ENCODE data around the gene CBX4. TPM values are rescaled to one million over a fixed set of nuclear protein-coding genes. Genes with fewer than 3 reads are reported as not detected.

Gene CBX4
- total RNA-seq, 1 experiment from 2014 or later, result 6.2 TPM

DNA sequence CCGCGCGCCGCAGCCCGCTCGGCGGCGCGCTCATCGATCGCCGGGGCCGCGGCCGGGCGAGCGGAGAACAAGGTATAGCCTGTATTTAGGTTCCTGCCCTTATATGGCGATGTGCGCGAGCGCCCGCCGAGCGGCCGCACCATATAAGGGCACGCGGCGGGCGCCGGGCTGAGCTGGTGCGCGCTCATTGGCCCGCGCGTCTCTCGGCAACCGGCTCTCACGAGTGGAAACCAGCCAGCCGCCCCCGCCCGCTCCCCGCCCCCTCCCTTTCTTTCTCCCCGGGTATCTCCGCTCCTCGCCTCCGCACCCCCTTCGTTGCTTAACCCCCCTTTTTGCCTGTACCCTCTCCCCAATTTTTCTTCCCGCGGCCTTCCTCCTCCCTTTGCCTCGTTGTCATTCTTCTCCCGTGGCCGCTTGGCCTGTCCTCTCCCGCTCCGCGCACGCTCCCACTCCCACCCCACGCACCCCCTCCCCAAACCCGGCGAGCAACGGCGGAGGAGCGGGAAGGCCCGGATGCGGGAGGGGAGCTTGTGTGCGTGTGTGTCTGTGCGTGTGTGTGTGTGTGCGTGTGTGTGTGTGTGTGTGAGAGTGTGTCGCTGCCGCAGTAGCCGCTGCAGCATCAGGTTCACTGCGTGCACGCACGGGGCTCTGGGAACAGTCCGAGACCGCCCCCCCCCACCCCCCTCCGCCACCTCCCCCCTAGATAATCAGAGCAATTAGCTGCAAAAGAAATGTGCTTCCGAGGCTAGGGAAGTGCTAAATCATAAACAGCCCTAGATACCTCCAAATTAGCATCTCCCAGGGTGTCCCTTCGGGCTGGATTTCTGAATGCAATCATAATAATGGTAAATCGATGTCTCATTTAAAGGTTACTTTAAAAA, 28.9 kb downstream of the CBX4 start:
- Histone ChIP-seq H3K18ac (ENCODE audit: insufficient read length, low read depth, low read length) (peak overlapping the region; percentile 99), H2BK5ac (ENCODE audit: insufficient read length, low read length) (no peak overlapping the region), H3T11ph (ENCODE audit: low read length) (no peak overlapping the region), H4K5ac (ENCODE audit: insufficient read length, low read depth, low read length) (no peak overlapping the region), H3K4me2 (ENCODE audit: insufficient read depth, insufficient read length, low read length) (peak overlapping the region; percentile 50), H2BK20ac (ENCODE audit: low read depth, low read length, poor library complexity, severe bottlenecking) (no peak overlapping the region), H3K4ac (ENCODE audit: low read depth, low read length) (no peak overlapping the region; the same call in 1 of the 2 replicates), H3K79me2 (ENCODE audit: insufficient read depth, low read length) (no peaks in the 10 kb centered on the region), H3K23ac (ENCODE audit: insufficient read length, low read depth, low read length) (no peak overlapping the region), H2AK5ac (ENCODE audit: insufficient read length, low read length) (no peak overlapping the region), H4K91ac (ENCODE audit: insufficient read length, low read depth, low read length) (no peak overlapping the region), H3K9me3 (ENCODE audit: control insufficient read depth, low read depth, low read length) (no peaks in the 10 kb centered on the region), H4K20me1 (ENCODE audit: control insufficient read depth, insufficient read depth, insufficient read length) (no peaks in the 10 kb centered on the region), H3K9ac (ENCODE audit: extremely low read depth, insufficient read length, low read length) (no peak overlapping the region), H2BK120ac (ENCODE audit: low read depth, low read length, poor library complexity, severe bottlenecking) (peak overlapping the region; percentile 96), H2BK12ac (ENCODE audit: insufficient read length, low read depth, low read length) (peak overlapping the region; percentile 86), H3K14ac (ENCODE audit: insufficient read depth, low read length) (peak overlapping the region; percentile 94), H3K23me2 (ENCODE audit: insufficient read length, low read depth, low read length, poor library complexity, severe bottlenecking) (peaks cover 3% of the 10 kb centered on the region), H2BK15ac (ENCODE audit: low read depth, low read length) (no peak overlapping the region), H3K27ac (ENCODE audit: insufficient read length, low read depth, low read length) (no peak overlapping the region), H2AFZ (ENCODE audit: low read length) (no peak overlapping the region), H4K8ac (replicated peaks; ENCODE audit: insufficient read length, low read depth, low read length) (no peak overlapping the region), H3K4me1 (ENCODE audit: insufficient read depth, low read length) (no peaks in the 10 kb centered on the region; the same call in 1 of the 2 replicates), H3K56ac (ENCODE audit: insufficient read length, low read depth, low read length) (no peak overlapping the region), H3K79me1 (ENCODE audit: insufficient read depth, low read depth, low read length, poor library complexity, severe bottlenecking) (no peaks in the 10 kb centered on the region), H3K27me3 (ENCODE audit: insufficient read depth, low read length) (peaks cover 80% of the 10 kb centered on the region)
- peaks cover 92% of the 10 kb centered on the region for H3K27me3 Mint-ChIP-seq (ENCODE audit: low read depth)
- DNase-seq, result peak; percentile 94
- no peak overlapping the region for H3K27ac Mint-ChIP-seq
- H3K4me3 Mint-ChIP-seq, result peak overlapping the region; percentile 5 to 73; a peak in 4 of 5 replicates
- peaks cover 5 to 7% of the 10 kb centered on the region in 2 experiments; a peak in 3 of 5 replicates for H3K9me3 Mint-ChIP-seq
- H3K36me3 Mint-ChIP-seq (ENCODE audit: insufficient read depth in 1 of 3, low read depth in 3 of 3), result no peaks in the 10 kb centered on the region; a peak in 1 of 7 replicates
- H3K4me1 Mint-ChIP-seq, result peaks cover 40 to 49% of the 10 kb centered on the region in 2 experiments
- TF ChIP-seq, protein P1, sequence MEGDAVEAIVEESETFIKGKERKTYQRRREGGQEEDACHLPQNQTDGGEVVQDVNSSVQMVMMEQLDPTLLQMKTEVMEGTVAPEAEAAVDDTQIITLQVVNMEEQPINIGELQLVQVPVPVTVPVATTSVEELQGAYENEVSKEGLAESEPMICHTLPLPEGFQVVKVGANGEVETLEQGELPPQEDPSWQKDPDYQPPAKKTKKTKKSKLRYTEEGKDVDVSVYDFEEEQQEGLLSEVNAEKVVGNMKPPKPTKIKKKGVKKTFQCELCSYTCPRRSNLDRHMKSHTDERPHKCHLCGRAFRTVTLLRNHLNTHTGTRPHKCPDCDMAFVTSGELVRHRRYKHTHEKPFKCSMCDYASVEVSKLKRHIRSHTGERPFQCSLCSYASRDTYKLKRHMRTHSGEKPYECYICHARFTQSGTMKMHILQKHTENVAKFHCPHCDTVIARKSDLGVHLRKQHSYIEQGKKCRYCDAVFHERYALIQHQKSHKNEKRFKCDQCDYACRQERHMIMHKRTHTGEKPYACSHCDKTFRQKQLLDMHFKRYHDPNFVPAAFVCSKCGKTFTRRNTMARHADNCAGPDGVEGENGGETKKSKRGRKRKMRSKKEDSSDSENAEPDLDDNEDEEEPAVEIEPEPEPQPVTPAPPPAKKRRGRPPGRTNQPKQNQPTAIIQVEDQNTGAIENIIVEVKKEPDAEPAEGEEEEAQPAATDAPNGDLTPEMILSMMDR (conservative IDR thresholded peaks at IDR 0.05), result no peak
- WGBS (ENCODE audit: extremely low coverage, insufficient read length, low lambda C conversion rate), result no CpG with 5 or more reads among the region's 79 CpGs

Data from H9 (cell line).